LNCaP clone FGC (cell line): ENCODE data around the gene COL18A1.
"Not testable (repeated sequence)": the region's sequence is repeated elsewhere in the genome, so short reads cannot be mapped to it uniquely, and the experiment has no call there.

ENCODE experiments used
- DNase-seq: peaks from one replicate; pipeline ENCODE4 v3.0.0-alpha.2; 2011; ENCODE audit warnings: low read depth
- H3K4me3 ChIP-seq: 2 replicates; pipeline ENCODE4 v1.5.1; 2011; ENCODE audit warnings: mild to moderate bottlenecking, low read depth, low read length, control low read depth
- TF ChIP-seq, protein P1 (sequence below): IDR thresholded peaks from 2 replicates; pipeline ENCODE4 v1.5.1; 2012; ENCODE audit warnings: mild to moderate bottlenecking; ENCODE audit not compliant: control insufficient read depth, insufficient read depth; ENCODE audit errors: extremely low read depth

Gene COL18A1

DNA sequence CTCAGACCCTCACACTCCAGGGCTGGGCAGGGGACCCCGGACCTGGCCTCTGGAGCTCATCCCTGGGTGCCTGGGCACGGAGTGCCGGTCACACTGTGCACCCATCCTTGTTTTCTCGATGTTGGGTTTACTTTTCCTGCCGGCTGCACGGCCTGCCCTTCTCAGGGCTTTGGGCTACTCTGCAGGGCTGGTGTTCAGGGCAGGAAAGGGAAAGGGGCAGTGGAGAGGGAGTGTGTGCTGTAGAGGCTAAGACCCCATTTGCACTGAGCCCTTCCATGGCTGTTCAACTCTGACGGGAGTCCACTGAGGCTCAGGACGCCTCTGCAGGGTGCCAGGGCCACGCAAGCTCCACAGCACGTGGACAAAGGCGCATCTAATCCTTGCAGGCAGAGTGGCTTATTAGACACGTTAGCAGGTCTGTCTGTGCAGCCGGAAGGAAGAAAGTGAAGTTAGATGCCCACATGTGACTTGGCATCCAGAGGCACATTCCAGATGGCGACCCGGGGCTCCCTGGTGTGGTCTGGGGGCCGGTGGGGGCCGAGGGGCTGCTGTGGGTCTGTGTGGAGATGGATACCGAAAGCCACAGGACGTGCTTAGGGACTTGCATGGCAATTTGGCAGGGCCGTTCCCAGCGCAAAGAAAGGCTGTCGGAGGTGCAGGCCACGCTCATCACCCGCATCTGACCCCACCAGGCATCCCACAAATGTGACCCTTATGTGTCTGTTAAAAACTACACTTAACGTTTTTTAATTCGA, 33.6 kb downstream of the COL18A1 start:
- TF ChIP-seq, protein P1, sequence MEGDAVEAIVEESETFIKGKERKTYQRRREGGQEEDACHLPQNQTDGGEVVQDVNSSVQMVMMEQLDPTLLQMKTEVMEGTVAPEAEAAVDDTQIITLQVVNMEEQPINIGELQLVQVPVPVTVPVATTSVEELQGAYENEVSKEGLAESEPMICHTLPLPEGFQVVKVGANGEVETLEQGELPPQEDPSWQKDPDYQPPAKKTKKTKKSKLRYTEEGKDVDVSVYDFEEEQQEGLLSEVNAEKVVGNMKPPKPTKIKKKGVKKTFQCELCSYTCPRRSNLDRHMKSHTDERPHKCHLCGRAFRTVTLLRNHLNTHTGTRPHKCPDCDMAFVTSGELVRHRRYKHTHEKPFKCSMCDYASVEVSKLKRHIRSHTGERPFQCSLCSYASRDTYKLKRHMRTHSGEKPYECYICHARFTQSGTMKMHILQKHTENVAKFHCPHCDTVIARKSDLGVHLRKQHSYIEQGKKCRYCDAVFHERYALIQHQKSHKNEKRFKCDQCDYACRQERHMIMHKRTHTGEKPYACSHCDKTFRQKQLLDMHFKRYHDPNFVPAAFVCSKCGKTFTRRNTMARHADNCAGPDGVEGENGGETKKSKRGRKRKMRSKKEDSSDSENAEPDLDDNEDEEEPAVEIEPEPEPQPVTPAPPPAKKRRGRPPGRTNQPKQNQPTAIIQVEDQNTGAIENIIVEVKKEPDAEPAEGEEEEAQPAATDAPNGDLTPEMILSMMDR = no peak

DNA sequence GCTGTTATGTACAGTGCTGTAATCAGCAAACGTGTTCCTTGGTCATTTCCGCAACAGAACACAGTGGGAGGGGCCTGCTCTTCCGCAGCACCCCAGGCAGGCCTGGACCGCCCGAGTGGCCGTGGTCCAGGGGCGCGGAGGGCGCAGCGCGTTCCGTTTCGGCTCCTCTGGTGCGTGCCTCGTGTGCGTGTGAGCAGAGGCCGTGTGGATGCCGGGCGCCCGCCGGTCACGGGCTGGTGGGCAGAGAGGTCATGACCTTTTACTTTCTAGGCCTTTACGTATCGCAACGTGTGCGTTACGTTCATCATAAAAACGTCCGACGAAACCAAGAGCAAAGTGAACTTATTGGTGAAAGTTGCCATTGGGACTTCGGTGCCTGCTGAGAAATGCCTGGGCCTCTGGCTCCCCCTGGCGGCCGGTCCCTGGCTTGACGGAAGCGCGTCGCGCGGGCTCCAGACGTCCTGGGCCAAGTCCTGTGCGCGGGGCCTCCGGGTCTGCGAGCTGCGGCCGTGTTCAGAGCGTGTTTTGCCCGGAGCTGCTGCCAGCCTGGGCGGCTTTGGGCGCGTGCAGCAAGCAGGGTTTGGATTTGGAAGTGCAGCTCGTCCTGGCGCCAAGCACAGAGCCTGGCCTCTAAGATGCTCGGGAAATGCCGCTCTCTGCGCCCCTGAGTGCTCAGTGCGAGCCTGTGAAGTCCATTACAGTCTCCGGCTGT, 34.4 kb downstream of the COL18A1 start:
- H3K4me3 ChIP-seq = no peak overlapping the region
- TF ChIP-seq, protein P1 = peak; percentile 87
- peak; percentile 27 for DNase-seq

More for the DNA sequence above, 33.6 kb downstream of the COL18A1 start:
- H3K4me3 ChIP-seq = no peak overlapping the region
- DNase-seq = no peak

DNA sequence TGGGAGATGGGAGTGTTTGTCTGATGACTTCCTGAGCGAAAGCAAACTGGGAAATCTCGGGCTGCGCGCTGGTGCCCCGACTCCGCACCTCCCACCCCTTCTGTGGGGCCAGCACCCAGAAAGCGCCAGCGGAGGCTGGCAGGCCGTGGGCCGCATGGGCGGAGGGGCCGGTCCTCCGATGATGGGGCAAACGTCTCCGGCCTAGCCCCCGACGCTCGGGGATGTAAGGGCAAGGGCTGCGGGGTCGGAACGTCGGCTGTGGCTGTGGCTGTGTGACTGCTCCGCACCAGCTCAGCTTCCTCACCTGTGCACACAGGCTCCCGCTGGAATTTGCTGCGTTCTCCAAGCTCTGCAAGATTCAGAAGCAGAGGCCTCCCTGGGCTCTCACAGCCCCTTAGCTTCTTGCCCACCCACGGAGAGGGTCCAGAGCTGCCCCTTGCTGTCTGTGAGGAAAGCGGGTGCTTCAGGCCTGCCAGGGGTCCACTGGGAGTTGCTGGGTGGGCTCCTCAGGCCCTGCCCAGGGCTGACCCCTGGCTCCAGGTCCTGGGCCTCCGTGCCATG, 35.0 kb downstream of the COL18A1 start:
- TF ChIP-seq, protein P1 = no peak
- no peak for DNase-seq
- no peak overlapping the region for H3K4me3 ChIP-seq

DNA sequence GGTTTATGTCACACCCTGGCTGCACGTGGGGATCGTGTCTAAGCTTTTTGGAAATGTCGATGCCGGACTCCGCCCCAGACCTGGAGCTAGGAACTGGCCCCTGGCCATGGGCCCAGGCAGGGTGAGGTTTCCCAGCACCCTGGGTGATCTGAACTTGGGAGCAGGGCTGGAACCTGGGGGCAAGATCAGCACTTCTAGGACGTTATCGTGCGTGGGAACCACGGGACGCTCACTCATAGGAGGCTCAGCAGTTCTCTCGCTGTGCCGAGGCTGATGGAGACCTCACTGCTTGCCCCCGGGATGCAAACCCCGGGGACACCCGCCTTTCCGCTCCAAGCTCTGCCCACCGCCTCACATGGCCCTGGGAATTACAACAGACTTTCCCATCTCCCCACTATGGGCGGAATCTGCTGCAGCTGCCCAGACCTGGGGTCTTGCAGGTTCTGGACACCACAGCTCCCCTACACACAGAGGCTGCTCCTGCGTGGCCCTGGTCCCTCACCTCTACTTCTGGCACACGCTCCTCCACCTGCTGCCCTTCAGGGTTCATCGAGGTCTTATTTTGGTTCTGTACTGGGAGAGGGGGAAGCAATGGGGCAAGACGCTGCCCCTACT, 35.9 kb downstream of the COL18A1 start:
- TF ChIP-seq, protein P1 = no peak
- no peak overlapping the region for H3K4me3 ChIP-seq
- no peak for DNase-seq

DNA sequence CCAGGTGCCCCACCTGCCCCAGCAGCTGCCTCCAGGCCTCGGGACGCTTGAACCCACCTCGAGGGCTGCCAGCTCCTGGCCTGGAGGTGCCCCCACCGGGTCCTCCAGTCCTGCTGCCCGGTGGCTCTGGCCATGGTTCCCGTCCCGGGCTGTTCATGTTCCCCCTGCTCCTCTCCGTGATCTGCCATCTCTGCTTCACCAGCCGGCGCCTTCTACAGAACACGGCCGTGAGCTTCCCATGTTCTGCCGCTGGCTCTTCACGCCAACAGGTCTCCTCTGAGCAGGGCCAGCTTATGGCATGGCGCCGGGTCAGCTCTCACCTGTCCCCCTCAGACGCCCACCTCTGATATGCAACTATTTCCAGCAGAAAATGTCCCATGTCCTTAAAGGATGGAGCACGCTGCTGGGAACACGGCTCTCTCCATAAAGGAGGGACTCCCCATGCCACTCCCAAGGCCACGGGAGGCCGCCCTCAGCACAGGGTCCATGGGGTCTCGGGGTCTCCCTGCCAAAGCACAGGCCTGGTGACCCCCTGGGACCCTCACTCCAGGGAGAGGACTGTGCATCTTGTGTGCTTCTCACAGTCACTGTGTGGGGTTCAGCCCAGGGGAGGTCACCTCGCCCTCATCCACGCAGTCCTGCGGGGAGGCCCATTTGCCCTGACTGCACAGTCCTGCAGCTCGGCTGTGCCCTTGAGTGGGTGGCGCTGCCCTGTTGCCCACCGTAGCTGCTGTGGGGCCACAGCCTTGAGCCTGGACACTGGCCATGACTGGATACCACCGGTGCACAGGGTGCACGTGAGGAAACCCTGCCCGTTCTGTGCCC, 36.7 kb downstream of the COL18A1 start:
- TF ChIP-seq, protein P1 = no peak
- H3K4me3 ChIP-seq = no peak overlapping the region
- DNase-seq = no peak

DNA sequence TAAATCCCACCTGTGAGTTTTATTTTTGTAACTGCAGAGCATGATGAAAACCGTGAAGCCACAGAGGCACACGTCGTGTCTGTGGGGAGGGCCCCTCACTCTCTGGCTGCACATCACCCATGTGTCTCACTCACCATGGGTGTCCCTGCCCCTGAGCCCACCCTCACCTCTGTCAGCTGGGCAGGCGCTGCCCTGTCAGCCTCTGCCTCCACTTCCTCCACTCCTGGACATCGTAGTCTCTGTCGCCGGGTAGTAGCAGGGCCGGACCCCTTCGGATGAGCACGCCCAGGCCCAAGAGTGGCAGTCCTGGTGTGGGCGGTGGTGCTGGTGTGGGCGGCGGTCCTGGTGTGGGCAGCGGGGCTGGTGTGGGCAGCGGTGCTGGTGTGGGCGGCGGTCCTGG, 37.3 kb downstream of the COL18A1 start:
- no peak overlapping the region for H3K4me3 ChIP-seq

DNA sequence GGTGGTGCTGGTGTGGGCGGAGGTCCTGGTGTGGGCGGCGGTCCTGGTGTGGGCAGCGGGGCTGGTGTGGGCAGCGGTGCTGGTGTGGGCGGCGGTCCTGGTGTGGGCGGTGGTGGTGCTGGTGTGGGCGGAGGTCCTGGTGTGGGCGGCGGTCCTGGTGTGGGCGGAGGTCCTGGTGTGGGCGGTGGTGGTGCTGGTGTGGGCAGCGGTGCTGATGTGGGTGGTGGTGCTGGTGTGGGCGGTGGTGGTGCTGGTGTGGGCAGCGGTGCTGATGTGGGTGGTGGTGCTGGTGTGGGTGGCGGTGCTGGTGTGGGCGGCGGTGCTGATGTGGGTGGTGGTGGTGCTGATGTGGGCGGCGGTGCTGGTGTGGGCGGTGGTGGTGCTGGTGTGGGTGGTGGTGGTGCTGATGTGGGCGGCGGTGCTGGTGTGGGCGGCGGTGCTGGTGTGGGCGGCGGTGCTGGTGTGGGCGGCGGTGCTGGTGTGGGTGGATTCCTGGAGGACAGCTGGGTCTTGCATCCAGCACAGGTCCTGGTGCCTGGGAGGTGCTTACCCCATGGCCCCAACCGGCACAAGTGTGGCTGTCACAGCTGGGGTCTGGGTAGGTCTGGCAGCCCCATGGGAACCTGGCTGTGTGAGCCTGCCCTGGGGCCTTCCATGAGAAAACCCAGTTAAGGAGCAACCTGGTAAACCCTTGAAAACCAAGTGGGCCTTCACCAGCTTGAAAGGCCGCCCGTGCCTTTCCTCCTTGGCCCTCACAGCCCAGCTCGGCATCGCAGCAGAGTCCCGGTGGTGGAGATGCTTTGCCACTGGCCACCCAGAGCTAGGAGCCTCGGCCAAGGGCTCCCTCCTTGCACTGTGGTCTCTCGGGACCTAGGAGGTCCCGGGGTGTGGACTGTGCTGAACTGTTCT, 38.0 kb downstream of the COL18A1 start:
- H3K4me3 ChIP-seq, DNase-seq: not testable (repeated sequence)

More for the DNA sequence above, 37.3 kb downstream of the COL18A1 start:
- TF ChIP-seq, protein P1 = no peak
- no peak for DNase-seq
